NT2/D1 (cell line): ENCODE results near the gene TTC12.

Experiments
- SUZ12 ChIP-seq: IDR thresholded peaks from 2 replicates; pipeline ENCODE4 v1.6.1; 2011; ENCODE audit not compliant: insufficient read length, insufficient read depth; ENCODE audit errors: extremely low read depth
- YY1 ChIP-seq: IDR thresholded peaks from 2 replicates; pipeline ENCODE4 v1.6.1; 2011; ENCODE audit not compliant: insufficient read length, insufficient read depth
- ZNF274 ChIP-seq: IDR thresholded peaks from 2 replicates; pipeline ENCODE4 v1.6.1; 2011; ENCODE audit warnings: mild to moderate bottlenecking, low read depth, low read length

- TF ChIP-seq ZNF274 (no peak), SUZ12 (no peak), YY1 (no peak)
Measured at GRCh38 chr11:113411536-113411935, 97.2 kb downstream of the TTC12 start.
